OCI-LY3 (cell line): ENCODE measurements around the gene TMEM98.
"Not testable (repeated sequence)": the region's sequence is repeated elsewhere in the genome, so short reads cannot be mapped to it uniquely, and the experiment has no call there.

Experiments used
- H2AFZ ChIP-seq: fragments of 200-600, 300-600 bp; shearing (Covaris generic); 2 replicates; pipeline ENCODE4 v1.6.0; 2014; ENCODE audit warnings: antibody characterized with exemption, low read depth, low read length
- H3K27ac ChIP-seq: fragments of 200-600, 300-600 bp; sonication (generic); 2 replicates; pipeline ENCODE4 v1.5.1; 2014; ENCODE audit warnings: mild to moderate bottlenecking, low read length, moderate library complexity, mixed read lengths
- H3K27me3 ChIP-seq: fragments of 200-600, 300-600 bp; sonication (generic); 2 replicates; pipeline ENCODE4 v1.6.1; 2014; ENCODE audit warnings: low read depth, low read length, mixed read lengths
- H3K36me3 ChIP-seq: fragments of 200-600, 300-600 bp; sonication (generic); replicated peaks from 2 replicates; pipeline ENCODE3; 2014; ENCODE audit warnings: low read depth, low read length, mixed read lengths
- H3K4me1 ChIP-seq: fragments of 300-600, 200-600 bp; sonication (generic); 2 replicates; pipeline ENCODE4 v1.6.1; 2014; ENCODE audit warnings: low read length, mixed read lengths
- H3K4me2 ChIP-seq: fragments of 200-600, 300-600 bp; sonication (generic); 2 replicates; pipeline ENCODE4 v1.6.1; 2014; ENCODE audit warnings: low read length, mixed read lengths
- H3K4me3 ChIP-seq: fragments of 300-600, 200-600 bp; sonication (generic); 2 replicates; pipeline ENCODE4 v1.5.1; 2014; ENCODE audit warnings: antibody characterized with exemption, mild to moderate bottlenecking, low read length, moderate library complexity
- H3K79me2 ChIP-seq: fragments of 300-600, 200-600 bp; shearing (Covaris generic); 2 replicates; pipeline ENCODE4 v1.6.1; 2014; ENCODE audit warnings: mild to moderate bottlenecking, low read length, mixed read lengths
- H3K9ac ChIP-seq: fragments of 300-600, 200-600 bp; shearing (Covaris generic); 2 replicates; pipeline ENCODE4 v1.6.0; 2014; ENCODE audit warnings: mild to moderate bottlenecking, low read length, moderate library complexity
- H3K9me3 ChIP-seq: fragments of 200-600, 300-600 bp; shearing (Covaris generic); 2 replicates; pipeline ENCODE4 v1.6.1; 2014; ENCODE audit warnings: low read length, mixed read lengths; ENCODE audit not compliant: insufficient read depth
- H4K20me1 ChIP-seq: fragments of 200-600, 300-600 bp; sonication (generic); 2 replicates; pipeline ENCODE4 v1.6.1; 2016; ENCODE audit warnings: low read length, mixed read lengths; ENCODE audit not compliant: insufficient read depth
- EZH2phosphoT487 ChIP-seq: fragments of 200-600 bp; shearing (Covaris generic); IDR thresholded peaks from 2 replicates; pipeline ENCODE4 v1.6.1; 2018; ENCODE audit warnings: antibody characterized with exemption, mixed run types, low read depth
- TF ChIP-seq, protein P1 (sequence below): fragments of 200-600, 300-600 bp; sonication (generic); IDR thresholded peaks from 2 replicates; pipeline ENCODE4 v1.5.1; 2014; ENCODE audit warnings: antibody characterized with exemption, low read length, low read depth

TMEM98 gene

DNA sequence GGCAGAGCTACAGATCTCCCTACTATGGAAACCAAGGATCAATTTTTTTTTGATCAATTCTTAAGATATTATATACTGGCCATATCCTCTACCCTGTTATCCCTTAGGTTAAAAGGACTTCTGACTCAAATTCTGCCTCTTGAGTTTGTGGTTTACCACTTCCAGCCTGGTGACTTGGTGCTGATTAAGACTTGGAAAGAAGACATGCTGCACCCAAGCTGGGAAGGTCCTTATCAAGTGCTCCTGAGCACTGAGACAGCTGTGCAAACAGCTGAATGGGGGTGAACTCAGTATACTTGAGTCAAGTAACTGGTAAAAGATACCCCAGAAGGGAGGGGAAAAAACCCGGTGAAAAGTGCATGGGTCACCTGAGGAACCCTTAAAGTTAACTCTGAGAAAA lies 43.2 kb downstream of the TMEM98 start:
- TF ChIP-seq, protein P1, sequence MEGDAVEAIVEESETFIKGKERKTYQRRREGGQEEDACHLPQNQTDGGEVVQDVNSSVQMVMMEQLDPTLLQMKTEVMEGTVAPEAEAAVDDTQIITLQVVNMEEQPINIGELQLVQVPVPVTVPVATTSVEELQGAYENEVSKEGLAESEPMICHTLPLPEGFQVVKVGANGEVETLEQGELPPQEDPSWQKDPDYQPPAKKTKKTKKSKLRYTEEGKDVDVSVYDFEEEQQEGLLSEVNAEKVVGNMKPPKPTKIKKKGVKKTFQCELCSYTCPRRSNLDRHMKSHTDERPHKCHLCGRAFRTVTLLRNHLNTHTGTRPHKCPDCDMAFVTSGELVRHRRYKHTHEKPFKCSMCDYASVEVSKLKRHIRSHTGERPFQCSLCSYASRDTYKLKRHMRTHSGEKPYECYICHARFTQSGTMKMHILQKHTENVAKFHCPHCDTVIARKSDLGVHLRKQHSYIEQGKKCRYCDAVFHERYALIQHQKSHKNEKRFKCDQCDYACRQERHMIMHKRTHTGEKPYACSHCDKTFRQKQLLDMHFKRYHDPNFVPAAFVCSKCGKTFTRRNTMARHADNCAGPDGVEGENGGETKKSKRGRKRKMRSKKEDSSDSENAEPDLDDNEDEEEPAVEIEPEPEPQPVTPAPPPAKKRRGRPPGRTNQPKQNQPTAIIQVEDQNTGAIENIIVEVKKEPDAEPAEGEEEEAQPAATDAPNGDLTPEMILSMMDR: no peak
- 0 out of 2 replicates have a peak, but pooled peaks have one; percentile 34 for TF ChIP-seq EZH2phosphoT487
- Histone ChIP-seq H3K36me3 (no peaks in the 10 kb centered on the region), H3K27ac (peak overlapping the region; percentile 46), H3K79me2 (no peaks in the 10 kb centered on the region), H4K20me1 (no peaks in the 10 kb centered on the region), H3K4me3 (peak overlapping the region; percentile 22; the same call in 1 of the 2 replicates), H3K4me2 (peak overlapping the region; percentile 52), H3K9ac (no peak overlapping the region), H3K4me1 (peaks cover 26% of the 10 kb centered on the region), H2AFZ (no peak overlapping the region), H3K27me3 (peaks cover 10% of the 10 kb centered on the region), H3K9me3 (no peaks in the 10 kb centered on the region)

DNA sequence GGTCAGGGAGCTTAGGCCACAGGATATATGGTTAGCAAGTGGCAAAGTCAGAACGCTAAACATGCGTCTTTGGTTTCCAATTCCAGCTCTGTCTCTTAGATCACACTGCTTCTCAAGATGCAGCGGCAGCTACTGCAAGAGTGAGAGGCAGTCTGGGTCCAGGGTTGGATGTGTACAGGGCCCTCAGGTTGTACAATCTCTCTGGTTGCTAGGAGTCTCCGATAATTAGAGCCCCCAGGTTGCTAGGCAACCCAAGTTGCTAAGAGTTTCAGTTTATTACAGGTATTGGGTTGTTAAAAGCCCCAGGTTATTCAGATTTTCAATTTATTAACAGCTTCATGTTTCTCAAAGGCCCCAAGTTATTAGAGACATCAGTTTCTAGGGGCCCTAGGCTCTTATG lies 48.2 kb downstream of the TMEM98 start:
- no peak overlapping the region for H3K27ac ChIP-seq
- no peaks in the 10 kb centered on the region for H3K9me3 ChIP-seq
- no peak overlapping the region for H2AFZ ChIP-seq
- no peaks in the 10 kb centered on the region for H4K20me1 ChIP-seq
- peaks cover 20% of the 10 kb centered on the region for H3K4me1 ChIP-seq
- no peak for TF ChIP-seq EZH2phosphoT487
- TF ChIP-seq, protein P1: no peak
- no peaks in the 10 kb centered on the region for H3K79me2 ChIP-seq
- no peak overlapping the region for H3K4me2 ChIP-seq
- peaks cover 10% of the 10 kb centered on the region for H3K27me3 ChIP-seq
- H3K9ac ChIP-seq: no peak overlapping the region
- H3K4me3 ChIP-seq: no peak overlapping the region
- H3K36me3 ChIP-seq: no peaks in the 10 kb centered on the region

DNA sequence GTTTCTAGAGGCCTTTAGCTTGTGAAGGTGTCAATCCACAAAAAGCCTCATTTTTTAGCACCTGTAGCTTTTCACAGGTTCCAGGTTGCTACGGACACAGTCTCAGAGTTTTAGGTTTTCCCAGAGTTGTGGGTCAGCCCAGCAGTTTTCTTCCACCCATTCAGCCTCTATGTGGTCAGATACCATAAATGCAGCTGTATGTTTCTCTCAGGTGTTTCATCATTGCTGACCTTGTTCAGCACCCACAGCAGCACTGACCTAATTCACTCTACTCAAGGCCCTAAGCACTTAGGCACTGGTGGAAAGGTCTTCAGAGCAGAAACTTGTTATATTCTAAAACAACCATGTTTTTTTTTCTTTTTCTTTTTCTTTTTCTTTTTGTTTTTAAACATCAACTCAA lies 48.7 kb downstream of the TMEM98 start:
- no peaks in the 10 kb centered on the region for H3K79me2 ChIP-seq
- no peaks in the 10 kb centered on the region for H3K9me3 ChIP-seq
- H4K20me1 ChIP-seq: no peaks in the 10 kb centered on the region
- no peak overlapping the region for H3K27ac ChIP-seq
- no peaks in the 10 kb centered on the region for H3K36me3 ChIP-seq
- peaks cover 15% of the 10 kb centered on the region for H3K4me1 ChIP-seq
- H3K4me2 ChIP-seq: no peak overlapping the region
- no peak for TF ChIP-seq EZH2phosphoT487
- TF ChIP-seq, protein P1: no peak
- no peak overlapping the region for H3K4me3 ChIP-seq
- H3K9ac ChIP-seq: no peak overlapping the region
- peaks cover 10% of the 10 kb centered on the region for H3K27me3 ChIP-seq
- H2AFZ ChIP-seq: no peak overlapping the region

DNA sequence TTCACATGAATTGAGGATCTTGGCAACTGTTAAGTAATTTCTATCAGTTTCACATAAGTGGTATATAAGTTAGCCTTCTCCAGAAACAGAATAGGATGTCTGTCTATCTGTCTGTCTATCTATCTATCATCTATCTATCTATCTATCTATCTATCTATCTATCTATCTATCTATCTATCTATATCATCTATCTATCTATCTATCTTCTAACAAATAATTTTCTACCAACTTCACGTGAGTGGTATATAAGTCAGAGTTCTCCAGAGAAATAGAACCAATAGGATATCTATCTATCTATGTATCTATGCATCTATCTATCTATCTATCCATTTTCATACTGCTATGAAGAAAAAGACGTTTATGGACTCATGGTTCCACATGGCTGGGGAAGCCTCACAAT lies 52.3 kb downstream of the TMEM98 start:
- H3K4me3 ChIP-seq: no peak overlapping the region

DNA sequence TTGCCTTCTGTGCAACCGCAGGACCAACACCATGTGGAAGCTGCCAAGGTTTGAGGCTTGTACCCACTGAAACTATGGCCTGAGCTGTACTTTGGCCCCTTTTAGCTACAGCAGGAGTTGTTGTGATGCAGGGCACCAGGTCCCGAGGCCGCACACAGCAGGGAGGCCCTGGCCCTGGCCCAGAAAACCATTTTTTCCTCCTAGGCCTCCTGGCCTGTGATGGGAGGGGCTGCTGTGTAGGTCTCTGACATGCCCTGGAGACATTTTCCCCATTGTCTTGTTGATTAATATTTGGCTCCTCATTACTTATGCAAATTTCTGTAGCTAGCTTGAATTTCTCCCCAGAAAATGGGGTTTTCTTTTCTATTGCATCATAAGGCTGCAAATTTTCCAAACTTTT lies 53.7 kb downstream of the TMEM98 start:
- H3K4me2 ChIP-seq, H3K79me2 ChIP-seq, H3K9ac ChIP-seq, H4K20me1 ChIP-seq, H3K36me3 ChIP-seq, H3K27me3 ChIP-seq, H3K9me3 ChIP-seq, H2AFZ ChIP-seq, H3K4me3 ChIP-seq, H3K27ac ChIP-seq: not testable (repeated sequence)
- H3K4me1 ChIP-seq: peaks cover 15% of the 10 kb centered on the region

More for the DNA sequence above, 52.3 kb downstream of the TMEM98 start:
- no peak overlapping the region for H2AFZ ChIP-seq
- H4K20me1 ChIP-seq: no peaks in the 10 kb centered on the region
- TF ChIP-seq, protein P1: no peak
- H3K4me1 ChIP-seq: peaks cover 10% of the 10 kb centered on the region
- no peaks in the 10 kb centered on the region for H3K9me3 ChIP-seq
- H3K27me3 ChIP-seq: no peaks in the 10 kb centered on the region
- H3K27ac ChIP-seq: no peak overlapping the region
- no peaks in the 10 kb centered on the region for H3K36me3 ChIP-seq
- no peak overlapping the region for H3K9ac ChIP-seq
- H3K4me2 ChIP-seq: no peak overlapping the region
- H3K79me2 ChIP-seq: no peaks in the 10 kb centered on the region
